WTC11 (cell line): Measurements from ENCODE around the gene PRKCB.

Source experiments
- ATF3 ChIP-seq: sonication (generic); formaldehyde crosslinking; conservative IDR thresholded peaks from 2 replicates; pipeline ENCODE4 v1.8.1; 2022; ENCODE audit warnings: mild to moderate bottlenecking, missing genetic modification reagents
- CTCF ChIP-seq: fragments of 200-600 bp; IDR thresholded peaks from 2 replicates; pipeline ENCODE4 v1.8.0; 2022; ENCODE audit warnings: antibody characterized with exemption
- FOXP4 ChIP-seq: sonication (generic); formaldehyde crosslinking; IDR thresholded peaks from 2 replicates; pipeline ENCODE4 v1.8.0; 2022; ENCODE audit warnings: mild to moderate bottlenecking, missing genetic modification reagents
- SMAD3 ChIP-seq: sonication (generic); formaldehyde crosslinking; IDR thresholded peaks from 2 replicates; pipeline ENCODE4 v1.8.0; 2022; ENCODE audit warnings: missing genetic modification reagents, mild to moderate bottlenecking, borderline replicate concordance
- TCF7 ChIP-seq: sonication (generic); formaldehyde crosslinking; IDR thresholded peaks from 2 replicates; pipeline ENCODE4 v1.8.0; 2022; ENCODE audit warnings: mild to moderate bottlenecking, low read depth, missing genetic modification reagents, moderate library complexity

GRCh38 chr16:23877107-23878070 lies 41.6 kb downstream of the PRKCB start:
- TF ChIP-seq ATF3 (CRISPR knock-in tag) = no peak
- TF ChIP-seq TCF7 = no peak
- TF ChIP-seq CTCF = no peak
- TF ChIP-seq FOXP4 (CRISPR knock-in tag) = no peak
- TF ChIP-seq SMAD3 (CRISPR knock-in tag) = no peak
